HepG2 (cell line): ENCODE measurements around the gene NRSN2. TPM values are rescaled to one million over a fixed set of nuclear protein-coding genes. Genes with fewer than 3 reads are reported as not detected.

Source experiments
- ARID2 ChIP-seq: sonication (generic); formaldehyde crosslinking; IDR thresholded peaks from 2 replicates; pipeline ENCODE4 v1.8.1; 2022; ENCODE audit warnings: mild to moderate bottlenecking, missing genetic modification reagents, borderline replicate concordance
- CBX1 ChIP-seq: IDR thresholded peaks from one replicate; pipeline ENCODE4 v1.6.1; 2016; ENCODE audit warnings: antibody characterized with exemption, low read depth
- DRAP1 ChIP-seq: IDR thresholded peaks from 2 replicates; pipeline ENCODE4 v1.6.1; 2016; ENCODE audit warnings: missing genetic modification reagents, missing compliant biosample characterization
- KAT7 ChIP-seq: IDR thresholded peaks from 2 replicates; pipeline ENCODE4 v1.6.1; 2018; ENCODE audit warnings: borderline replicate concordance, missing compliant biosample characterization
- MAFK ChIP-seq, 2 experiments: IDR thresholded peaks in 1 of 2; conservative IDR thresholded peaks in 1 of 2; 2 replicates each; pipeline ENCODE4 v1.6.1; 2011; ENCODE audit warnings: improper control_type of control experiment in 2 of 2, low read length in 2 of 2
- NFE2L2 ChIP-seq: fragments of 150-350 bp; IDR thresholded peaks from 2 replicates; pipeline ENCODE4 v1.6.1; 2014; ENCODE audit warnings: low read length
- NR0B2 ChIP-seq: sonication (generic); formaldehyde crosslinking; IDR thresholded peaks from 2 replicates; pipeline ENCODE4 v1.4.0; 2020; ENCODE audit warnings: mild to moderate bottlenecking, missing genetic modification reagents
- SALL2 ChIP-seq: sonication (generic); formaldehyde crosslinking; IDR thresholded peaks from 2 replicates; pipeline ENCODE4 v1.8.1; 2023; ENCODE audit warnings: mild to moderate bottlenecking, missing genetic modification reagents, inconsistent platforms
- SATB2 ChIP-seq: sonication (generic); formaldehyde crosslinking; IDR thresholded peaks from 2 replicates; pipeline ENCODE4 v1.5.0; 2020; ENCODE audit warnings: missing genetic modification reagents
- SIX1 ChIP-seq: sonication (generic); formaldehyde crosslinking; IDR thresholded peaks from 2 replicates; pipeline ENCODE4 v1.4.0; 2020; ENCODE audit warnings: missing genetic modification reagents, borderline replicate concordance
- ZNF251 ChIP-seq: sonication (generic); formaldehyde crosslinking; IDR thresholded peaks from 2 replicates; pipeline ENCODE4 v1.9.0; 2021; ENCODE audit warnings: mild to moderate bottlenecking, missing genetic modification reagents
- ZNF343 ChIP-seq: sonication (generic); formaldehyde crosslinking; IDR thresholded peaks from 2 replicates; pipeline ENCODE4 v1.4.0; 2020; ENCODE audit warnings: mild to moderate bottlenecking, missing genetic modification reagents
- ZNF75D ChIP-seq: sonication (generic); formaldehyde crosslinking; IDR thresholded peaks from 2 replicates; pipeline ENCODE4 v1.8.1; 2023; ENCODE audit warnings: missing genetic modification reagents, mild to moderate bottlenecking, borderline replicate concordance
- polyA plus RNA-seq, 8 experiments: library from polyadenylated mRNA; depleted of rRNA in 3 of 8; stranded (reverse) in 7 of 8; unstranded in 1 of 8; fragments of >200 nt; fragmentation: Illumina TruSeq in 4 of 8; extraction: Trizol in 4 of 8; gene quantifications; 2 replicates each; pipeline versions ENCODE4 v1.2.1 to v1.2.3, GENCODE V29; 2011 to 2016; ENCODE audit warnings: low read depth in 4 of 8, missing spikeins in 1 of 8, mixed read lengths in 1 of 8; ENCODE audit not compliant: insufficient read depth in 1 of 8
- total RNA-seq, 5 experiments: library from RNA; depleted of rRNA; stranded (reverse); fragments of >200 nt; fragmentation: Illumina TruSeq; extraction: Trizol; gene quantifications; 2 replicates each; pipeline ENCODE4 v1.2.3, GENCODE V29; 2016; ENCODE audit warnings: low read depth in 1 of 5
- TF ChIP-seq, protein P1 (sequence below): sonication (generic); formaldehyde crosslinking; IDR thresholded peaks from 2 replicates; pipeline ENCODE4 v1.5.1; 2020; ENCODE audit warnings: mild to moderate bottlenecking, missing genetic modification reagents, borderline replicate concordance
- TF ChIP-seq, protein P2 (sequence below): sonication (generic); formaldehyde crosslinking; IDR thresholded peaks from 2 replicates; pipeline ENCODE4 v1.5.1; 2020; ENCODE audit warnings: missing genetic modification reagents, mild to moderate bottlenecking, borderline replicate concordance
- TF ChIP-seq, protein P3 (sequence below): sonication (generic); formaldehyde crosslinking; IDR thresholded peaks from 2 replicates; pipeline ENCODE4 v1.5.0; 2020; ENCODE audit warnings: mild to moderate bottlenecking, missing genetic modification reagents, borderline replicate concordance

NRSN2 gene
- total and polyA plus RNA-seq, 2 of the 13 experiments (the other 11 are each of a cell fraction or from before 2014, with no cell fraction given), result 32.3 to 49.4 TPM

GRCh38 chr20:327186-328026 is 19.5 kb upstream of the NRSN2 start (continued):
- TF ChIP-seq, protein P1, sequence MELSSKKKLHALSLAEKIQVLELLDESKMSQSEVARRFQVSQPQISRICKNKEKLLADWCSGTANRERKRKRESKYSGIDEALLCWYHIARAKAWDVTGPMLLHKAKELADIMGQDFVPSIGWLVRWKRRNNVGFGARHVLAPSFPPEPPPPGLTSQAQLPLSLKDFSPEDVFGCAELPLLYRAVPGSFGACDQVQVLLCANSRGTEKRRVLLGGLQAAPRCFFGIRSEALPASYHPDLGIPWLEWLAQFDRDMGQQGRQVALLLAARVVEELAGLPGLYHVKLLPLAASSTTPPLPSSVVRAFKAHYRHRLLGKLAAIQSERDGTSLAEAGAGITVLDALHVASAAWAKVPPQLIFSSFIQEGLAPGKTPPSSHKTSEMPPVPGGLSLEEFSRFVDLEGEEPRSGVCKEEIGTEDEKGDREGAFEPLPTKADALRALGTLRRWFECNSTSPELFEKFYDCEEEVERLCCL, result 0 out of 2 replicates have a peak, but pooled peaks have one; percentile 50
- TF ChIP-seq DRAP1 (CRISPR knock-in tag) (peak; percentile 96), ARID2 (CRISPR knock-in tag) (no peak), ZNF75D (CRISPR knock-in tag) (no peak), SIX1 (CRISPR knock-in tag) (no peak), ZNF343 (CRISPR knock-in tag) (no peak), NR0B2 (CRISPR knock-in tag) (peak; percentile 65; the same call in 1 of the 2 replicates), SATB2 (0 out of 2 replicates have a peak, but pooled peaks have one; percentile 81), SALL2 (no peak), MAFK (conservative IDR thresholded peaks at IDR 0.05 in 1 of 2, IDR thresholded peaks at IDR 0.05 in 1 of 2; ENCODE audit: low read length in 2 of 2) (no peak), NFE2L2 (no peak), CBX1 (peak; percentile 20), KAT7 (CRISPR knock-in tag) (no peak), ZNF251 (CRISPR knock-in tag) (0 out of 2 replicates have a peak, but pooled peaks have one; percentile 66)
- TF ChIP-seq, protein P2, sequence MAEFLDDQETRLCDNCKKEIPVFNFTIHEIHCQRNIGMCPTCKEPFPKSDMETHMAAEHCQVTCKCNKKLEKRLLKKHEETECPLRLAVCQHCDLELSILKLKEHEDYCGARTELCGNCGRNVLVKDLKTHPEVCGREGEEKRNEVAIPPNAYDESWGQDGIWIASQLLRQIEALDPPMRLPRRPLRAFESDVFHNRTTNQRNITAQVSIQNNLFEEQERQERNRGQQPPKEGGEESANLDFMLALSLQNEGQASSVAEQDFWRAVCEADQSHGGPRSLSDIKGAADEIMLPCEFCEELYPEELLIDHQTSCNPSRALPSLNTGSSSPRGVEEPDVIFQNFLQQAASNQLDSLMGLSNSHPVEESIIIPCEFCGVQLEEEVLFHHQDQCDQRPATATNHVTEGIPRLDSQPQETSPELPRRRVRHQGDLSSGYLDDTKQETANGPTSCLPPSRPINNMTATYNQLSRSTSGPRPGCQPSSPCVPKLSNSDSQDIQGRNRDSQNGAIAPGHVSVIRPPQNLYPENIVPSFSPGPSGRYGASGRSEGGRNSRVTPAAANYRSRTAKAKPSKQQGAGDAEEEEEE, result no peak
- TF ChIP-seq, protein P3, sequence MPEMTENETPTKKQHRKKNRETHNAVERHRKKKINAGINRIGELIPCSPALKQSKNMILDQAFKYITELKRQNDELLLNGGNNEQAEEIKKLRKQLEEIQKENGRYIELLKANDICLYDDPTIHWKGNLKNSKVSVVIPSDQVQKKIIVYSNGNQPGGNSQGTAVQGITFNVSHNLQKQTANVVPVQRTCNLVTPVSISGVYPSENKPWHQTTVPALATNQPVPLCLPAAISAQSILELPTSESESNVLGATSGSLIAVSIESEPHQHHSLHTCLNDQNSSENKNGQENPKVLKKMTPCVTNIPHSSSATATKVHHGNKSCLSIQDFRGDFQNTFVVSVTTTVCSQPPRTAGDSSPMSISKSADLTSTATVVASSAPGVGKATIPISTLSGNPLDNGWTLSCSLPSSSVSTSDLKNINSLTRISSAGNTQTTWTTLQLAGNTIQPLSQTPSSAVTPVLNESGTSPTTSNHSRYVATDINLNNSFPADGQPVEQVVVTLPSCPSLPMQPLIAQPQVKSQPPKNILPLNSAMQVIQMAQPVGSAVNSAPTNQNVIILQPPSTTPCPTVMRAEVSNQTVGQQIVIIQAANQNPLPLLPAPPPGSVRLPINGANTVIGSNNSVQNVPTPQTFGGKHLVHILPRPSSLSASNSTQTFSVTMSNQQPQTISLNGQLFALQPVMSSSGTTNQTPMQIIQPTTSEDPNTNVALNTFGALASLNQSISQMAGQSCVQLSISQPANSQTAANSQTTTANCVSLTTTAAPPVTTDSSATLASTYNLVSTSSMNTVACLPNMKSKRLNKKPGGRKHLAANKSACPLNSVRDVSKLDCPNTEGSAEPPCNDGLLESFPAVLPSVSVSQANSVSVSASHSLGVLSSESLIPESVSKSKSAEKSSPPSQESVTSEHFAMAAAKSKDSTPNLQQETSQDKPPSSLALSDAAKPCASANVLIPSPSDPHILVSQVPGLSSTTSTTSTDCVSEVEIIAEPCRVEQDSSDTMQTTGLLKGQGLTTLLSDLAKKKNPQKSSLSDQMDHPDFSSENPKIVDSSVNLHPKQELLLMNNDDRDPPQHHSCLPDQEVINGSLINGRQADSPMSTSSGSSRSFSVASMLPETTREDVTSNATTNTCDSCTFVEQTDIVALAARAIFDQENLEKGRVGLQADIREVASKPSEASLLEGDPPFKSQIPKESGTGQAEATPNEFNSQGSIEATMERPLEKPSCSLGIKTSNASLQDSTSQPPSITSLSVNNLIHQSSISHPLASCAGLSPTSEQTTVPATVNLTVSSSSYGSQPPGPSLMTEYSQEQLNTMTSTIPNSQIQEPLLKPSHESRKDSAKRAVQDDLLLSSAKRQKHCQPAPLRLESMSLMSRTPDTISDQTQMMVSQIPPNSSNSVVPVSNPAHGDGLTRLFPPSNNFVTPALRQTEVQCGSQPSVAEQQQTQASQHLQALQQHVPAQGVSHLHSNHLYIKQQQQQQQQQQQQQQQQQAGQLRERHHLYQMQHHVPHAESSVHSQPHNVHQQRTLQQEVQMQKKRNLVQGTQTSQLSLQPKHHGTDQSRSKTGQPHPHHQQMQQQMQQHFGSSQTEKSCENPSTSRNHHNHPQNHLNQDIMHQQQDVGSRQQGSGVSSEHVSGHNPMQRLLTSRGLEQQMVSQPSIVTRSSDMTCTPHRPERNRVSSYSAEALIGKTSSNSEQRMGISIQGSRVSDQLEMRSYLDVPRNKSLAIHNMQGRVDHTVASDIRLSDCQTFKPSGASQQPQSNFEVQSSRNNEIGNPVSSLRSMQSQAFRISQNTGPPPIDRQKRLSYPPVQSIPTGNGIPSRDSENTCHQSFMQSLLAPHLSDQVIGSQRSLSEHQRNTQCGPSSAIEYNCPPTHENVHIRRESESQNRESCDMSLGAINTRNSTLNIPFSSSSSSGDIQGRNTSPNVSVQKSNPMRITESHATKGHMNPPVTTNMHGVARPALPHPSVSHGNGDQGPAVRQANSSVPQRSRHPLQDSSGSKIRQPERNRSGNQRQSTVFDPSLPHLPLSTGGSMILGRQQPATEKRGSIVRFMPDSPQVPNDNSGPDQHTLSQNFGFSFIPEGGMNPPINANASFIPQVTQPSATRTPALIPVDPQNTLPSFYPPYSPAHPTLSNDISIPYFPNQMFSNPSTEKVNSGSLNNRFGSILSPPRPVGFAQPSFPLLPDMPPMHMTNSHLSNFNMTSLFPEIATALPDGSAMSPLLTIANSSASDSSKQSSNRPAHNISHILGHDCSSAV, result no peak
